ENCODE measurements around the gene TUBGCP6.
A peak's percentile ranks its signal among the peaks of the same experiment; 100 is the strongest.

The TUBGCP6 gene

GRCh38 chr22:50253941-50254340, 9.1 kb upstream of the TUBGCP6 start:
- no peaks in the 10 kb centered on the region for H3K79me2 ChIP-seq (ENCODE audit: insufficient read depth, low read depth)
- H3K9ac ChIP-seq = no peak overlapping the region
- H3K27me3 ChIP-seq (ENCODE audit: insufficient read depth, low read depth) = no peaks in the 10 kb centered on the region
- no peaks in the 10 kb centered on the region for H3K4me1 ChIP-seq (ENCODE audit: low read depth, poor library complexity, severe bottlenecking)
- no peaks in the 10 kb centered on the region for H4K20me1 ChIP-seq (ENCODE audit: insufficient read depth)
- H3K4me2 ChIP-seq = no peak overlapping the region
- no peaks in the 10 kb centered on the region for H3K36me3 ChIP-seq (ENCODE audit: insufficient read depth)
- H3K27ac ChIP-seq = no peak overlapping the region
- TF ChIP-seq, protein P1, sequence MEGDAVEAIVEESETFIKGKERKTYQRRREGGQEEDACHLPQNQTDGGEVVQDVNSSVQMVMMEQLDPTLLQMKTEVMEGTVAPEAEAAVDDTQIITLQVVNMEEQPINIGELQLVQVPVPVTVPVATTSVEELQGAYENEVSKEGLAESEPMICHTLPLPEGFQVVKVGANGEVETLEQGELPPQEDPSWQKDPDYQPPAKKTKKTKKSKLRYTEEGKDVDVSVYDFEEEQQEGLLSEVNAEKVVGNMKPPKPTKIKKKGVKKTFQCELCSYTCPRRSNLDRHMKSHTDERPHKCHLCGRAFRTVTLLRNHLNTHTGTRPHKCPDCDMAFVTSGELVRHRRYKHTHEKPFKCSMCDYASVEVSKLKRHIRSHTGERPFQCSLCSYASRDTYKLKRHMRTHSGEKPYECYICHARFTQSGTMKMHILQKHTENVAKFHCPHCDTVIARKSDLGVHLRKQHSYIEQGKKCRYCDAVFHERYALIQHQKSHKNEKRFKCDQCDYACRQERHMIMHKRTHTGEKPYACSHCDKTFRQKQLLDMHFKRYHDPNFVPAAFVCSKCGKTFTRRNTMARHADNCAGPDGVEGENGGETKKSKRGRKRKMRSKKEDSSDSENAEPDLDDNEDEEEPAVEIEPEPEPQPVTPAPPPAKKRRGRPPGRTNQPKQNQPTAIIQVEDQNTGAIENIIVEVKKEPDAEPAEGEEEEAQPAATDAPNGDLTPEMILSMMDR (conservative IDR thresholded peaks at IDR 0.05; ENCODE audit: low read depth, low read length) = no peak
- no peak overlapping the region for H2AFZ ChIP-seq (ENCODE audit: low read depth)
- no peak overlapping the region for H3K4me3 ChIP-seq (IDR thresholded peaks at IDR 0.05; ENCODE audit: insufficient read depth, low read depth, low read length)

DNA sequence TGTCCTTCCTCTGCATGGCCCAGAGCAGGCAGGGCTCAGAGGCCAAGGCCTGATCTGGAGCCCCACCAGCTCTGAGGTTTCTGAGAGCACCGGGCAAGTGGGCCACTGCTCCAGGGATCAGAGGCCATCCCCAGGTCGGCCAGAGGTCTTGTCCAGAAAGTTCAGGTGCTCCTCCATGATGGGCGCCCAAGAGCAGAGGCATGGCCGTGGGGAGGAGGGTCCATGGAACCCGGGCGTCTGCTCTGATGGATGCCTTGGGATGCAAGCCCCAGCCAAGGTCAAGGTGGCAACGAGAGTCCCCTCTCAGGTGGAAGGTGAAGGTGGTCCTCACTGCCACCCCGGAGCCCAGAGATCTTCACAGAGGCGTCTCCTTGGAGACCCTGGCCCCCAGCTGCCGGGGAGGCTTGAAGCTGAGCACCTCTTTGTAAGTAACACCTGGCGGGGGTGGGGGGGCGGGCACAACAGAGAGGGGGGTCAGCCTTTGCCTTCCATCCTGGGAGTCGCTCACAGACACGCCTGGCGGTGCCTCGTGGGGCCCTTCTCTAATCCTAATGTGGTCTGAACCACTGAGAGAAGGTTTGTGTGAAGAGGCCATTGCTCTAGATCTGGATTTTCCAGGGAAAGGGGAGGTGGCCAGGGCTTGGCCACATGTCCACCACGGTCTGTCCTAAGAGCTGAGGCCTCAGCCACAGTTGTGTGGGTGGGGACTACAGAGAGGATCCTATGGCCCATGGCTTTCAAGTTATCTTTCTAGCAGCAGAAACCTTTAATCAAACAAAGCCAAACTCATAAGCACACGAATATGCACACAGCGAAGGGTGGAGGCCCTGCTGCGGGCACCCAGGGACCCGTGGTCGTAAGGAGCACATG, 8.5 kb upstream of the TUBGCP6 start:
- H3K4me2 ChIP-seq = no peak overlapping the region
- H3K9ac ChIP-seq = no peak overlapping the region
- H3K4me1 ChIP-seq (ENCODE audit: low read depth, poor library complexity, severe bottlenecking) = no peaks in the 10 kb centered on the region
- H2AFZ ChIP-seq (ENCODE audit: low read depth) = no peak overlapping the region
- no peaks in the 10 kb centered on the region for H3K79me2 ChIP-seq (ENCODE audit: insufficient read depth, low read depth)
- H3K27ac ChIP-seq = no peak overlapping the region
- TF ChIP-seq, protein P1 (conservative IDR thresholded peaks at IDR 0.05; ENCODE audit: low read depth, low read length) = no peak
- no peaks in the 10 kb centered on the region for H4K20me1 ChIP-seq (ENCODE audit: insufficient read depth)
- H3K4me3 ChIP-seq (IDR thresholded peaks at IDR 0.05; ENCODE audit: insufficient read depth, low read depth, low read length) = no peak overlapping the region
- no peaks in the 10 kb centered on the region for H3K36me3 ChIP-seq (ENCODE audit: insufficient read depth)
- H3K27me3 ChIP-seq (ENCODE audit: insufficient read depth, low read depth) = no peaks in the 10 kb centered on the region

GRCh38 chr22:50252082-50253045, 7.5 kb upstream of the TUBGCP6 start:
- Histone ChIP-seq H3K4me2 (no peak overlapping the region), H3K27me3 (ENCODE audit: insufficient read depth, low read depth) (no peaks in the 10 kb centered on the region), H3K27ac (no peak overlapping the region), H3K9ac (no peak overlapping the region), H3K36me3 (ENCODE audit: insufficient read depth) (no peaks in the 10 kb centered on the region), H4K20me1 (ENCODE audit: insufficient read depth) (no peaks in the 10 kb centered on the region), H3K4me1 (ENCODE audit: low read depth, poor library complexity, severe bottlenecking) (no peaks in the 10 kb centered on the region), H3K79me2 (ENCODE audit: insufficient read depth, low read depth) (no peaks in the 10 kb centered on the region), H2AFZ (ENCODE audit: low read depth) (no peak overlapping the region), H3K4me3 (IDR thresholded peaks at IDR 0.05; ENCODE audit: insufficient read depth, low read depth, low read length) (no peak overlapping the region)
- TF ChIP-seq, protein P1 (conservative IDR thresholded peaks at IDR 0.05; ENCODE audit: low read depth, low read length) = 0 out of 2 replicates have a peak, but pooled peaks have one; percentile 37

DNA sequence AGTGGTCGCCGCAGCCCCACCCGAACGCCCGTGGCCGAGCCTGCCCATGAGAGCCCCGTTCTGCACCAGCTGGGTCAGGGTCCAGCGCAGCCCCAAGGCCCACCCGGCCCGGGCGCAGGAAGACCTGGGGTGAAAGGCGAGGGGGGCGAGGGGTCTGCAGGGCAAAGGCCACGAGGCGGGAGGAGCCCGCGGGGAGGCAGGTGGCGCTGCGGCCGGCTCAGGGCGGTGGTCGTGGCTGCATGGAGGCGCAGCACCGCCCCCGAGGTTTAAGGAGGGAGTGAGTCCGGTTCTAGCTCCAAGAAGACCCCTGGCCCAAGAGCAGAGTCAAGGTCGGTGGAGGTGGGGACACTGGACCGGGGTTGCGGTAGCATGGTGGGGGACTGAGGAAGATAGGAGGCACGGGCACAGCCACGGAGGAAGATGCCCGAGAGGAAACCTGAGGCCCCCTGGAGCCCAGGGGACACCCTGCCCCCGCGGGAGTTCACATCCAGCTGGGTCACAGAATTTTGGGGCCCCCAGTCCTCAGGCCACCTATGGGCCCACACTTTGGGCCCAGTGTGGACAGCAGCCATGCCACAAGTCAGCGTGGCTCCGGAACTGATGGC, 6.8 kb upstream of the TUBGCP6 start:
- H2AFZ ChIP-seq (ENCODE audit: low read depth) = no peak overlapping the region
- H3K9ac ChIP-seq = no peak overlapping the region

More for the DNA sequence above, 6.8 kb upstream of the TUBGCP6 start:
- H3K79me2 ChIP-seq (ENCODE audit: insufficient read depth, low read depth) = no peaks in the 10 kb centered on the region
- TF ChIP-seq, protein P1 (conservative IDR thresholded peaks at IDR 0.05; ENCODE audit: low read depth, low read length) = no peak
- no peak overlapping the region for H3K27ac ChIP-seq
- no peaks in the 10 kb centered on the region for H3K36me3 ChIP-seq (ENCODE audit: insufficient read depth)
- no peak overlapping the region for H3K4me3 ChIP-seq (IDR thresholded peaks at IDR 0.05; ENCODE audit: insufficient read depth, low read depth, low read length)
- H3K4me1 ChIP-seq (ENCODE audit: low read depth, poor library complexity, severe bottlenecking) = no peaks in the 10 kb centered on the region
- H4K20me1 ChIP-seq (ENCODE audit: insufficient read depth) = no peaks in the 10 kb centered on the region
- H3K4me2 ChIP-seq = no peak overlapping the region
- no peaks in the 10 kb centered on the region for H3K27me3 ChIP-seq (ENCODE audit: insufficient read depth, low read depth)

All from KMS-11 (cell line).